HCT116 (cell line): Measurements from ENCODE around the gene MED12.

Experiments used
- CEBPB ChIP-seq: IDR thresholded peaks from 2 replicates; pipeline ENCODE4 v1.6.1; 2012; ENCODE audit warnings: low read depth
- EGR1 ChIP-seq: IDR thresholded peaks from 2 replicates; pipeline ENCODE4 v1.6.1; 2012; ENCODE audit warnings: low read depth
- EZH2phosphoT487 ChIP-seq: fragments of 200-600 bp; IDR thresholded peaks from 2 replicates; pipeline ENCODE4 v1.6.1; 2018; ENCODE audit warnings: antibody characterized with exemption, borderline replicate concordance
- JUND ChIP-seq: IDR thresholded peaks from 2 replicates; pipeline ENCODE4 v1.6.1; 2012
- POLR2A ChIP-seq: IDR thresholded peaks from 2 replicates; pipeline ENCODE4 v1.7.0; 2011; ENCODE audit warnings: borderline replicate concordance; ENCODE audit not compliant: insufficient read depth, insufficient read length; ENCODE audit errors: extremely low read depth
- POLR2AphosphoS5 ChIP-seq: IDR thresholded peaks from 2 replicates; pipeline ENCODE4 v1.6.1; 2011; ENCODE audit warnings: mild to moderate bottlenecking, low read depth, low read length, moderate library complexity
- RAD21 ChIP-seq: IDR thresholded peaks from 2 replicates; pipeline ENCODE4 v1.6.1; 2012; ENCODE audit warnings: low read depth, mild to moderate bottlenecking
- SIN3A ChIP-seq: IDR thresholded peaks from 2 replicates; pipeline ENCODE4 v1.6.1; 2012; ENCODE audit warnings: low read depth
- SP1 ChIP-seq: IDR thresholded peaks from 2 replicates; pipeline ENCODE4 v1.6.1; 2012; ENCODE audit warnings: low read depth
- SRF ChIP-seq: IDR thresholded peaks from 2 replicates; pipeline ENCODE4 v1.6.1; 2012; ENCODE audit warnings: low read depth
- TCF7L2 ChIP-seq: IDR thresholded peaks from 2 replicates; pipeline ENCODE4 v1.7.0; 2011; ENCODE audit warnings: borderline replicate concordance, inconsistent platforms; ENCODE audit not compliant: insufficient read depth, insufficient read length; ENCODE audit errors: extremely low read depth
- ZNF274 ChIP-seq: fragments of 200-500 bp; sonication (Bioruptor generic); IDR thresholded peaks from 2 replicates; pipeline ENCODE4 v1.6.1; 2014; ENCODE audit warnings: mild to moderate bottlenecking, low read depth, low read length, inconsistent platforms
- TF ChIP-seq, protein P1 (sequence below), 3 experiments: fragments of 200-600 bp in 1 of 3; sonication (generic) in 1 of 3; IDR thresholded peaks in 2 of 3; conservative IDR thresholded peaks in 1 of 3; 2 replicates each; pipeline ENCODE4 v1.5.1; 2012 to 2017; ENCODE audit warnings: low read depth in 2 of 3, low read length in 2 of 3, antibody characterized with exemption in 1 of 3, borderline replicate concordance in 1 of 3, control low read depth in 1 of 3, mild to moderate bottlenecking in 1 of 3, mixed read lengths in 1 of 3, mixed run types in 1 of 3, moderate library complexity in 1 of 3; ENCODE audit not compliant: insufficient read depth in 1 of 3
- TF ChIP-seq, protein P2 (sequence below): IDR thresholded peaks from 2 replicates; pipeline ENCODE4 v1.6.1; 2012

DNA sequence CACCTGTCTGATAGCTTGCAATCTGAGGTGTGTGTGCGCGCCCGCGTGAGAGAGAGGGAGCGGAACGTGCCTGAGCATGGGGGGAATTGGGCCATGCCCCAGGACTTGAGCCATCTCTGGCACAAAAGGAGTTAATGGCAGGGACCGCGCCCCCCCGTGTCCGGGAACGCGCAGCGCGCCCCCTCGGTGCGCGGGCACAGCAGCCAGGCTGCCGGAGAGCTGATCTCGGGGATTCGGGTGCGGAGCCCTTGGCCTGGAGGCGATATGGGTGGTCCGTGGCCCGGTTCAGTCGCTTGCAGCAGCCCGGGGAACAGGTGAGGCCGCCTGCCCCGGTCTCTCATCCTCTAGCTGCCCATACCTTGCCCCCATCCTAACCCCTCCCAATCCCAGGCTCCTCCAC, 26.3 kb downstream of the MED12 start, which contains the start of gene NLGN3:
- no peak for TF ChIP-seq POLR2A
- TF ChIP-seq, protein P1, sequence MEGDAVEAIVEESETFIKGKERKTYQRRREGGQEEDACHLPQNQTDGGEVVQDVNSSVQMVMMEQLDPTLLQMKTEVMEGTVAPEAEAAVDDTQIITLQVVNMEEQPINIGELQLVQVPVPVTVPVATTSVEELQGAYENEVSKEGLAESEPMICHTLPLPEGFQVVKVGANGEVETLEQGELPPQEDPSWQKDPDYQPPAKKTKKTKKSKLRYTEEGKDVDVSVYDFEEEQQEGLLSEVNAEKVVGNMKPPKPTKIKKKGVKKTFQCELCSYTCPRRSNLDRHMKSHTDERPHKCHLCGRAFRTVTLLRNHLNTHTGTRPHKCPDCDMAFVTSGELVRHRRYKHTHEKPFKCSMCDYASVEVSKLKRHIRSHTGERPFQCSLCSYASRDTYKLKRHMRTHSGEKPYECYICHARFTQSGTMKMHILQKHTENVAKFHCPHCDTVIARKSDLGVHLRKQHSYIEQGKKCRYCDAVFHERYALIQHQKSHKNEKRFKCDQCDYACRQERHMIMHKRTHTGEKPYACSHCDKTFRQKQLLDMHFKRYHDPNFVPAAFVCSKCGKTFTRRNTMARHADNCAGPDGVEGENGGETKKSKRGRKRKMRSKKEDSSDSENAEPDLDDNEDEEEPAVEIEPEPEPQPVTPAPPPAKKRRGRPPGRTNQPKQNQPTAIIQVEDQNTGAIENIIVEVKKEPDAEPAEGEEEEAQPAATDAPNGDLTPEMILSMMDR (IDR thresholded peaks at IDR 0.05 in 2 of 3, conservative IDR thresholded peaks at IDR 0.05 in 1 of 3; ENCODE audit: borderline replicate concordance in 1 of 3, insufficient read depth in 1 of 3, low read depth in 2 of 3, low read length in 2 of 3): no peak
- no peak for TF ChIP-seq EZH2phosphoT487
- no peak for TF ChIP-seq CEBPB
- TF ChIP-seq, protein P2, sequence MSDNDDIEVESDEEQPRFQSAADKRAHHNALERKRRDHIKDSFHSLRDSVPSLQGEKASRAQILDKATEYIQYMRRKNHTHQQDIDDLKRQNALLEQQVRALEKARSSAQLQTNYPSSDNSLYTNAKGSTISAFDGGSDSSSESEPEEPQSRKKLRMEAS: no peak
- no peak for TF ChIP-seq POLR2AphosphoS5
- no peak for TF ChIP-seq JUND
- TF ChIP-seq SIN3A: no peak
- TF ChIP-seq TCF7L2: no peak
- no peak for TF ChIP-seq SP1
- no peak for TF ChIP-seq EGR1
- no peak for TF ChIP-seq ZNF274
- no peak for TF ChIP-seq RAD21
- TF ChIP-seq SRF: no peak
